GM21381 (cell line): Measurements from ENCODE around the gene PLA2G2E.

Experiments used
- ATAC-seq: cut with Tn5 transposase; IDR thresholded peaks from one replicate; pipeline ENCODE4 v1.9.1; 2021; ENCODE audit warnings: mild to moderate bottlenecking, moderate library complexity; ENCODE audit not compliant: unreplicated experiment

PLA2G2E gene

GRCh38 chr1:19923137-19923952 is at the start of gene PLA2G2E:
Gene PLA2G2E (minus strand): TSS chr1:19923617. CDS start chr1:19923559, 58 bp downstream.
- no peak for ATAC-seq

GRCh38 chr1:19971664-19972063 is 48.2 kb upstream of the PLA2G2E start:
- ATAC-seq, result no peak

- no peak for ATAC-seq
Observed at GRCh38 chr1:19969898-19970660, 46.7 kb upstream of the PLA2G2E start.

GRCh38 chr1:19967808-19968207 is 44.4 kb upstream of the PLA2G2E start:
- no peak for ATAC-seq

GRCh38 chr1:19964542-19964941 is 41.1 kb upstream of the PLA2G2E start:
- no peak for ATAC-seq

- ATAC-seq, result no peak
Observed at GRCh38 chr1:19963636-19964035, 40.2 kb upstream of the PLA2G2E start.

- no peak for ATAC-seq
Observed at GRCh38 chr1:19960591-19960990, 37.2 kb upstream of the PLA2G2E start.

GRCh38 chr1:19957779-19958178 is 34.4 kb upstream of the PLA2G2E start:
- ATAC-seq, result no peak

GRCh38 chr1:19955534-19956170 is 32.2 kb upstream of the PLA2G2E start:
- no peak for ATAC-seq

GRCh38 chr1:19954059-19954458 is 30.6 kb upstream of the PLA2G2E start:
- ATAC-seq, result no peak

GRCh38 chr1:19949016-19949415 is 25.6 kb upstream of the PLA2G2E start:
- no peak for ATAC-seq

GRCh38 chr1:19946971-19947370 is 23.6 kb upstream of the PLA2G2E start:
- ATAC-seq, result no peak

- no peak for ATAC-seq
Observed at GRCh38 chr1:19946331-19946751, 22.9 kb upstream of the PLA2G2E start.

- ATAC-seq, result no peak
Observed at GRCh38 chr1:19945914-19946313, 22.5 kb upstream of the PLA2G2E start.

- no peak for ATAC-seq
Observed at GRCh38 chr1:19942657-19943056, 19.2 kb upstream of the PLA2G2E start.

GRCh38 chr1:19942088-19942487 is 18.7 kb upstream of the PLA2G2E start:
- no peak for ATAC-seq

GRCh38 chr1:19941206-19941568 is 17.8 kb upstream of the PLA2G2E start:
- no peak for ATAC-seq

GRCh38 chr1:19940486-19941205 is 17.2 kb upstream of the PLA2G2E start:
- ATAC-seq, result no peak

GRCh38 chr1:19938472-19938871 is 15.1 kb upstream of the PLA2G2E start:
- no peak for ATAC-seq

GRCh38 chr1:19936061-19936750 is 12.8 kb upstream of the PLA2G2E start:
- ATAC-seq, result no peak
